Renal cortex interstitium (tissue), 11 donors: ENCODE data around the gene SNX30. TPM values are rescaled to one million over a fixed set of nuclear protein-coding genes. Genes with fewer than 3 reads are reported as not detected.

Experiments
- DNase-seq, 11 donors: peaks; one replicate each; pipeline ENCODE4 v3.0.0-alpha.2; 2013; ENCODE audit warnings: low read depth in 9 of 11, low spot score in 4 of 11; ENCODE audit errors: extremely low read depth in 1 of 11
- polyA plus RNA-seq, 3 donors: library from polyadenylated mRNA; unstranded; fragments of 120-200 nt; gene quantifications; one replicate each; pipeline ENCODE4 v1.2.1, GENCODE V29; 2013; ENCODE audit not compliant: insufficient read length in 3 of 3

SNX30 gene
- polyA plus RNA-seq, 3 donors: 19.2 to 21.6 (median 20.8) TPM

DNA sequence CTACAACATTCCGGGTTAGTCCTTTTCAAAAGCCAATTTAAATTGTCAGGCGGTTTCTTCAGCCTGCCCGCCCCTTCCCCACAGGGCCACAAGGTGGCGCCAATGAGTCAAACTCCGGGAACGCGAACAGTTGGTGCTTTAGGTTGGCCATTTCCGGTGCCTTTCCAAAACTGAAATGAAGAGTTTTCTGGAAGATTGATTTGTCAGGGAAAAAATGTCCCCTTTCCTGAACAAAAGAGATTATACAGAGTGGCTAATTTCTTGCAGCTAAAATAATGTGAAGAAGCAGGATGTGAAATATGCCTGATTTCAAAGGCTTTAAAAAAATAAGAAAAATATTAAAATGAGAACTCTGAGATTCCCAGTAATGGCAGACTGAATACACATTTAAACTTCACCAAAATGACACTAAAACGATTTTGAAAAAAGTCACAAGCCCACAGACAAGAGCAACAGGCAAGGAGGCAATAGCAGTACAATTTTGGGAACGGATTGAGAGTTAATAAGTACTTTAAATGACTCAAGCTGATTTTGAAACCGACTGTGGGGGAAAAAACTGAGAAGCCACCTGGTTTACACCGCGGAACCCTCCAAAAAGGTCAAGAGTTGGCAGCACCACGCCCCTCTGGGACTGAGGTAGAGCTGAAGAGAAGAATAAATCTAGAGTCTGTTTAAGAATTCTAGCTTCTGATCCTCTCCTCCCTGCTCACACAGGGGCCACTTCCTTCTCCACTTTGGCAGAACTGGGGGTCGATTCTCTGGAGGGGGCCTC lies 94.4 kb downstream of the SNX30 start:
- peak in 10 of 11 donors; percentile 35 to 77 (median 65) for DNase-seq

DNA sequence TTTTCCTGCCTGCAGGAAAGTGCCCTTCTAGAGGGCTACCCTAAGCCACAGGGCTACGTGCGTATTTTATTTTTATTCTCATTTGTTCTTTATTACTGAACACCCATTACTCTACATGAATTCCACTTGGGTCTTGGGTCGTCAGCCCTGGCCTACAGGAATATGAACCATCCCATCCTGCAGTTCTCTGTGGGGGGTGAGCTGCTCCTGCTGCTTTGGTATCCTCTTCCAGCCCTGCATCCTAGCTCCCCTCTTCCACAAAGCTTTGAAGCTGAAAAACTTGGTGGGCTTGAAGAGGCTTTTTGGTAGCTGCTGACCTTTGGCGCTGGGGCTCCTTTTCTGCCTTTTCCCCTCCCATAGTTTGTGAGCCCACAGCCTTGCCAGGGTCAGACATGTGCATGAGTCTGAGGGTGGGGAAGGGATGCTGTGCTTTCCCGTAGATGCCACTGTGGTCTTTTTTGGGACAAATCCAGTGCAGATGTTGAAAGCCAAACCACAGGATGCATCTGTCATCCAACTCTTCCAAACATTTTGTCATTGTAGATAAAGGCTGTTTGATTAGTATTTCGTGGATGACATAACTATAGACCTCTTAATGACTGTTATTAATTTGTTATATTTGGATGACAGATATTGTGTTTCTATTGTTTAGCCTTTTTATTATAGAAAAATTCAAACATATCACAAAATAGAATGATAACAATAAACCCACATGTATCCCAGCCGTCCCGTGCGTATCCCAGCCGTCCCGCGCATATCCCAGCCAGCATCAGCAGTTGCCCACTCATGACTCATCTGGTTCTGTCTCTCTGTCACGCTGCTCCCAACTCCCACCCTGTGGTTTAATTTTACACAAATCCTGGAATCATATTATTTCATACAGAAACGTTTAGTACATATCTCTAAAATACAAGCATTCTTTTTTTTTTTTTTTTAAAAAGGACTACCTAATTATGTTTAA lies 96.2 kb downstream of the SNX30 start:
- DNase-seq: no peak

DNA sequence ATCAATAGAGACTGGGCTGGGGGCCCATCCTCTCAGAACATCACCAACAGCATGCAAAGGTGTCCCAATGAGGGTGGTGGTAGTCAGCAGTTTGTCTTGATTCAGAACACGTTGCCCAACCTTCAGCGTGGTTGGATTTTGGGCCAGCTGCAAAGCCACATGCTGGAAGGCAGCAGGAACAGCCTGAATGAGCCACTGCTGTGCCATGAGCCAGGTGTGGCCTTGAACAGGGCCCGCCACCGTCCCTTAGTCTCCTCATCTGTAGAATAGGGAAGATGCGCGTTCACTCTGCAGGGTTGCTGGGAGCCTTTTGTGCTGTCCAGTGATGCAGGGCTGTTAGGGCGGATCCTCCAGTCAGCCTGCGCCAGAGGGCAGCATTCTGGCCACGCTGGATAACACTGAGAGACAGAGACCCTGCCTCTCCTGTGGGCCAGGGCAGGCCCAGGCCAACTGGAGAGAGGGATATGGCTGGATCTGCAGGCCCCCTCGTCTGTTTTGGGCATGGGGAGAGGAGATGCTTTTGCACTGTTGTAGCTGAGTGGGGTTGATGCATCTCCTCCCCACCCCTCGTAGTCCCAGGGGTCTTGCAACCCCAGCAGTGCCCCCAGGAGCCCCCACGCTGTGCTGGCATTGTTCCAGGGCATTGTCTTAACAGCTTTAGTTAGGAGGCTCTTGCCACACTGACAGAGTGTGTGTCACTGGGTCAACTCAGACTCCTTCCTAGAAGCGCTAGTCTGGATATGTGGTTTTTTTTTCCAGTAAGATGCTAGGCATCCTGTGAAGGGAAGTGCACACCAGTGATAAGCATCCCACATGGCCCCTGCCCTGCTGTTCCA lies 98.0 kb downstream of the SNX30 start:
- DNase-seq: no peak

DNA sequence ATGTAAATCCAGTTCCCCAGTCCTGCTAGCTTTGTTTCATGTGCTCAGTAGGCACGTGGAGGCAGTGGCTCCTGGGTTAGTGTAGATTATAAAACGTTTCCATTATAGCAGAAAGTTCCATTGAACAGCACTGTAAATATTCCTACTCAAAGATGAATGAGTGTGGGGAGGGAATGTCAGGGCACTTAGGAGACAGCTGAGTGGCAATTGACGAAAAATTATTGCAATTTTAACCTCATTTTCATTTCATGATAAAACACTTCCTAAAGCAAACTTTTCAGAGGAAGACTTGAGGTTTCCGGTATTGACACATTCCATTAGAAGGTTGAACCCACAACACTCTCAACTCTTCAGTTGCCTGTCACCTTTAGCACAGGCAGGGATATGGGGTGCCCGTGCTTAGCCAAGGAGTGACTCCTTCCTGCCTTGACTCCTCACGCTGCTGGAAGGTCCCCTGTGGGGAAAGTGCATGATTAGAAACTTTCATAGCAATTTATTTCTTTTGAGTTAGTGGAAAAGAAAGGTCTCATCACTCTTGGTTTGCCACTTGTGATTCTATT lies 98.9 kb downstream of the SNX30 start:
- no peak for DNase-seq

DNA sequence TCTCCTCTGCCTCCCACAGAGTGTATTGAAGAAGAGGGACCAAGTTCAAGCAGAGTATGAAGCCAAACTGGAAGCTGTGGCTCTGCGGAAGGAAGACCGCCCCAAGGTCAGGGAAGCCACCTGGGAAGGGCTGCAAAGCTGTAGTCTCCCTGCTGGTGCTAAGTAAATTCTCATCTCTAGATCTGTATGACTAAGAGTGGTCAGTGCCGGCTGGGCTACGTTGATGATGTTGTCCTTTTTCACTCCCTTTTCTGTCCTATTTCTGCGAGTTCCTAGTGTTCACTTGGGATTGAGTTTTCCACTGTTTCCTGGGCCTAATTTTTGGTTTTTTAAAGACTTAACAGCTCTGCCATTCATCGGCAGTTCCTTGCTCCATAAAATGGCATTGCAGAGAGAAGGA lies 100.3 kb downstream of the SNX30 start:
- no peak for DNase-seq

DNA sequence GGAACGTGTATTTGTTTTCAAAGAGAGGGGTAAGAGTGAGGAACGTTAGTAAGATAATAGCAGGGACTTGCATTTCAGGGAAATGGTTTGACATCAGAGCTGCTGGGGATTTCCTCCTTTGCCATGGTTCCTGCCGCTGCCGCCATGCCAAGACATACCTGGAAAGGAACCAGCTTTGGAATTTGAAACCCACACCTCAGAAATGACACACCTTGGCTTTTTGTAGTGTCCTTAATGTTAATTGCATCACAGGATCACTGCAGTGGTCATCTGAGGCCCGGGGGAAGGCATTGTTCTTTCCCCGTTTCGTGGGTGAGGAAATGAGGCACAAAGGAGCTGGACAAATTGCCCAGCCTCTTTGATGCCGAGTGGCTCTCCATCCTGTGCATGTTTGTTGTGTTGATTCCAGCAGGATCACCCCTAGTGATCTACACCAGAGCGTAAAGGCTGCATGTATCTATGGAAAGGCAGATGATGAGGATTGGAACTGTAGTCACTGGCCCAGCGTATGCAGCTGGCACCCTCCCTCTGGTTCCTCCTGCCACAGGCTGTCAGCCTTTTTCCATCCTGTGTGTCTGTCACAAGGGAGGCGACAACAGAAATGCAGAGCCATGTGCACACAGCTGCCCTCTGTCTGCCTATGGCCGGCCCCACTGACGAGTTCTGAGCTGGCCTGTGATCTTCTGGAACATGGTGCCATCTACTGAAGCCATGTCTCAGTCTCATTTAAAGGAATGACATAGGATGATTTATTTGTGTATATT lies 102.4 kb downstream of the SNX30 start:
- DNase-seq: no peak

DNA sequence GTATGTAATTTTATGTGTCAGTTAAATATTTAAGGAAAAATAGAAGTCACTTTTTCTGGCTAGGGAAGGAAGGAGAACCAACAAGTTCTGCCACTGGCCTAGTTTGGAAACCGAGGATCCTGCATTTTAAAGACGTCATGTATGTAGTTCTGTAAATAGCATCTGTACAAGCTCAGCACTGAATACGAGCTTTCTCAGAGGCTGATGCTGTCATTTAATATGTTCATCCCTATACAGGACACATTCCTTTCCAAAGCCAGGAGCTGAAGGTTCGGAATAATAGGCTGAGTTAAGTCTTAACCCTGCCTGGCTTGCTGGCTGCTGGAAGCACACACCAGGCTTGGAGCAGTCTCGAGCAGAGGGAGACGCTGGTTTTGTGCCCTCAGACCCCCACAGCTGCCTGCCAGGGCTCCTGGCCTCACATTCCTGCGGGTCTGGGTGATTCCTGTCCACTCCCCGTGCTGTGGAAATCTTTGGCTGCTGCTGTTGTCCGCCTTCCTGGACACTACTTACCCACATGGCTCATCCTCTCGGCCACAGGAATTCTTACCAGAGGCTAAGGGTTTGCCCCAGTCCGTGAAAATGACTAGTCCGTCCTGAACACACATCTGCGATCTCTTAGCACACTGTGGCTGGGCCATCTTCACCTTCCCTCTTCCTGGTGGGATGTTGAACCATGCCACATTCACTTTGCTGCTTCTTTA lies 103.5 kb downstream of the SNX30 start:
- no peak for DNase-seq

DNA sequence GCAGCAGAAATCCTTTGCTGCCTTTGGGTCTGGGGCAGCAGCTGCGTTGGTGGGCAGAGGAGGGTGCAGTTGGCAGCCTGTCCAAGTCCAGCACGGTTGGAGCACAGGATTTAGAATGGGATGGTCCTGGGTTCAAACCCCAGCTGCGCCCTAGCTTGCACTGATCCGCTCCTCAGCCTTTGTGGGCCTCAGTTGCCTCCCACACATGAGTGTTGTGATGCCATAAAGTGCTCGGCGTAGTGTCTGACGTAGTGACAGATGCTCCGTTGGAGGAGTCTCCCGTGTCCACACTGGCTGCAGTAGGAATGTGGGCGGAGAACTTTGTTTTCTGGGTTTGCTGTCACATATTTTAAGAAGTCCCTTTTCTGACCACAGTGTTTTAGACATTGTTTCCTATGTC lies 104.1 kb downstream of the SNX30 start:
- no peak for DNase-seq

DNA sequence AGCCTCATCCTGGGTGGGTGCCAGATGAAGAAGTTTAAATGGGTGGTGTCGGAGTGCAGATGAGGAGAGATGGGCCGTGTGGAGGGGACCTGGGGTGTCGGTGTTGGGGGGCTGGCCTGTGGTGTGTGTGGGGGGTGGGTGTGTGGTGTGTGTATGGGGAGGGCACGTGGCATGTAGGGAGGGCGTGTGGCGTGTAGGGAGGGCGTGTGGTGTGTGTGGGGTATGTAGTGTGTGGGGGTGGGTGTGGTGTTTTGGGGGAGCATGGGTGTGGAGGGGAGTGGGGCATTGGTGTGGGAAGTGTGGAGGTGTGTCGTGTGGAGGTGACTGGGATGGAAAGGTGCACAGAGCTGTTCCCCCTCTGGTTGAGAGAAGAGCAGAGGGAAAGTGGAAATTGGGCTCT lies 105.6 kb downstream of the SNX30 start:
- no peak for DNase-seq

DNA sequence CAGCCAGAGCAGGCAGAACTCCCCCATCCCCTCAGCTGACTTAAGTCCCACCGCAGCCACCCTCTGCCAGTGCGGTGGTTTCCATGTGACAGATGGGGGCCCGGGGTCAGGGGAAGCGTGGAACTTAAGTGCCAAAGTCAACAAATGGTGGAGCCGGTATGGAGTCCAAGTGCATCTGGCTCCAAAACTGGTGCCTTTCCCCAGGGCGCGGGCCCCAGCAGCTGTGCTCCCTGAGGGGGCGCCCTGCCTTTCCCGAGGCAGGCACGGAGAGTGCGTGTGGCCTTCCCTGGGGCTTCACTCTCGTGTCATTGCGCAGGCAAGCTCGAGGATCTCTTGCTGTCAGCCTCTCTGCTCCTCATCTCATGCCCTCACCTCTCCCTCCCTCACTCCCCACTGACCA lies 106.3 kb downstream of the SNX30 start:
- no peak for DNase-seq

DNA sequence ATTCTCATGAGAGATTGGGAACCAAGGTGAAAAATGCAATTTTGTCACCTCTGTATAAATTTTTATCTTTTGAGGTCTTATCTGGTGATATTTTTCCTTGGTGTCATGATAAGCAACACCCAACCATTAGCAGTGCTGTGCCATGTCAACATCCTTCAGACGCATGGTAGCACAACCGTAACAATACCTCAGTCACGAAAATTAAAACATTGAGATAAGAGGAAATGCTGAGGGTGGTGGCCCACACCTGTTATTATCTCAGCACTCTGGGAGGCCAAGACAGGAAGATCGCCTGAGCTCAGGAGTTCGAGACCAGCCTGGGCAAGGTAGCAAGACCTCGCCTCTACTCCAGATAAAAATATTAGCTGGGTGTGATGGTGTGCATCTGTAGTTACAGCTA lies 107.4 kb downstream of the SNX30 start:
- no peak for DNase-seq

DNA sequence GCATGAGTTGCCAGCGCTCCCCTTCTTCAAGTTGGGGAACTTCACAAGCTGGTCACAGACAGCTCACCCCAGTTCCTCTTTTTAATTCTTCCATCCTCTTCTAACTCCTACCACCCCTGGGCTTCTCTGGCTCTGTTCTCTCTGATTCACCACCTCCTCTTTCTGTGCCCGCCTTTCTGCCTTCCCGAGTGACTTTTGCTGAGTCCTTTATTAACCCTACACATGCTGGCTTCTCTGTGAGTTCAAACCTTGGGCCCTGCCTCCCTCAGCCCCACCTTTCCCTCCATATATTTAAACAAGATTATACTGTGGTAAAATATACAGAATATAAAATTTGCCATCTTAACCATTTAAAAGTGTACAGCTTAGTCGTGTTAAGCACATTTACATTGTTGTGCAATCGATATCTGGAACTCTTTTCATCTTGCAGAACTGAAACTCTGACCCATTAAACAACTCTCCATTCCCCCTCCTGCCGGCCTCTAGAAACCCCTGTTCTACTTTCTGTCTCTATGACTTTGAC lies 108.1 kb downstream of the SNX30 start:
- no peak for DNase-seq

DNA sequence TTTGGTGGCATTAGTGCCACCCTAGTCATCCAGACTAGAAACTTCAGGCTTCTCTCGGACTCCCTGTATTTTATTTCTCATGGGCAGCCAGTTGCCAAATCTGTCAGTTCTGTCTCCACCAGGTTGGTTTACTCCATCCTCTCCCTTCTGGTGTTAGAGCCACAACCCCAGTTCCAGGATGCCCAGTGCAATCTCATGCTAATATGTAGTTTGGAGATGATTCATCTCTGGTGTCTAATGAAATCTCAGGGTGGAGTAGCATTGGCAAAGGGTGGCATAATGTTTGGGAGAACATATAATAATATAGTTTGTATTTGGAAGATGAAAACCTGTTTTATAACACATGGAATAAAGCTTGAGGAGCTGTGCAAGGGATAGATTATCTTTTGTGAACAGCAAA lies 109.9 kb downstream of the SNX30 start:
- no peak for DNase-seq

DNA sequence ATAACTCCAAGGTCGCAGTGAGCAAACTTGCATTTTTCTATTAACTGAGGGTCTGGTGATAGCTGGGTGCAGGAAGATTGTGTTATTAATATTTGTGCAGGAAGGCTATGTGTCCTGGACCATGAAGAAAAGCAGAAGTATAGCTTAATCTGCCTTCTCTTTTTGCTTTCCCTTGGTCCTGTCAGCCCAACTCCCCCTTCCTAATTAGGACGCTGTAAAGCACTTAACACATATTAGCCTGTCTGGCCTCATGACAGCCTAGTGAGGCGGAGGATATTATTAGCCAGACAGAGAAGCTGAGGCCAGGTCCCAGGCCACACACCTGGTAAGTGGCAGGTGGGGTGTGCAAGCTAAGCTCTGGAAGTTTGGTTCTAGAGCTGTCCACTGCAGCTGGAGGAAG lies 110.6 kb downstream of the SNX30 start:
- no peak for DNase-seq

DNA sequence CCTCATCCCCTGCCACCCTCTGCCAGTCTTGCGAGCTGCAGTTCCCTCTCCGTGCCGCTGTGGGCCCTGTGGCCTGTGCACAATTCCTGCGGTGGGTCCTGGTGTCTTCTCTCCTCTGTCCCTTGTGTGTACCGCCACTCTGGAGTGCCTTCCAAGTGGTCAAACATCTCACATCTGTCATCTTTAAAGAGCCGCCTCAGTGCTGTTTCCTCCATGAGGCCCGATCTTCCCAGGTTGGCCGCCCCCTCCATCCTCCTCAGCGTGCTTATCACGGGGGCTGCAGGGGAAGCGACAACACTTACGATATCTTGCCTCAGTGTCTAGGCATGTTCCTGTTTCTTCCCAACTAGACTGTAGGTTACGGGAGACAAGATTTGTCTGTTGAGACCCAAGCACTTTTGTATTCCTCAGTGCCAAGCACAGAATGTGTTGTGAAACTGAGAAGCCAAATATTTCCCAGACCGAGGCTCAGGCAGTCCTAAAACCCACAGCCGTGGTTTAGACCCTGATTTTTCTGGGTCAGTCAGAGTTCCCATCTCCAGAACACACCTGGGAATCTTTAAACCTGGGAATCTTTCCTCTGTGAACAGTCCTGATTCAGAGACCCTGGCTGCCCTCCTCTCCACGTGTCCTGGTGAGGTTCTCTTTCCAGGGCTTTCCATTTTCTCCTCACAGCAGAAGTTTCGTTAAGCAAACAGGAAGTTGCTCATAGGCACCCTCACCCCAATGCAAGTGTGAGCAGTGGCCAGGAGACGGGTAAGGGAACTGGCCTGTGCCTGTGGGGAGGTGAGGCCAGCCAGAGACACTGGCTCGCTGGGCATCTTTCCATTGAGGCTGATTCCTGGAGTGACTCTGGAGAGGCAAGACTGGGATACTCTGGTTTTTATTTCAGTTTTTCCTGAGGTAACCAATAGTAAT lies 111.3 kb downstream of the SNX30 start:
- no peak for DNase-seq

DNA sequence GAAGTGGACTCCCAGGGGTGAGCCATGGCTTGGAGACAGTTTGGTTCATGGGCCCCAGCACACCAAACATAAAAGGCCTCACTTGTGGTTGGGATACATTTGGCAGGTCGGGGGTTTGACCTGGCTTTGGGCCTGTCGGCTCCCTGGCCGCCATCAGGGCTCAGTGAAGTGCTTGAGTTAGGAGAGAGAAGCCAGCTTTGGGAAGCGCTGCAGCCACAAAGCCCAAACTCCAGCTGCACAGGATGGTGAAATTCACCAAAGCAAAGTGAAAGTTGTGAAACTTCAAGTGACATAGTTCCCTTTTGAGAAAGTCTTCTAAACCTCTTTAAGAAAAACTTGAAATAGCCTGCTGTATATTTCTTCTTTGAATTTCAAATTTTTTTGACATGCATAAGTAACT lies 112.7 kb downstream of the SNX30 start:
- no peak for DNase-seq

DNA sequence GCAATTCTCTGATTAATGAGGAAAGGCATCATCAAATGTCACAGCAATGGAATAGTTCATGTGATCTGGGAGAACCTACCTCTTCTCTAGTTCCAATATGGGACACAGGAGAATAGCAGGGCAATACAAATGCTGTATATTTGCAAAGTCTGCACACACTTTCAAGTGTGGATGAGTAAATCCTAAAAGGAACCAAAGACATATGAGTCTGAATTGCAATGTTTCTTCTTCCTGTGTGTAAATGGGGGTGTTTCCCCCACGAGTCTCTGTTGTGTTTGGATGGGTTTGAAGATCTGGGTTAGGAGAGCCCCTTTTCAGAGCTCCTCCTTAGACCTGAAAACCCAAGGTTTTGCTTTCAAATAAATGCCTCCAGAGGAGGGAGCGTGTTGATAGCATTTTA lies 113.2 kb downstream of the SNX30 start:
- no peak for DNase-seq
